Tibial nerve (tissue), 4 donors: Measurements from ENCODE around the gene RAB18. TPM values are rescaled to one million over a fixed set of nuclear protein-coding genes. Genes with fewer than 3 reads are reported as not detected.

Experiments
- DNase-seq, 2 donors: peaks; one replicate each; pipeline ENCODE4 v3.0.0-alpha.2; 2019; ENCODE audit warnings: low spot score in 2 of 2
- H3K27ac ChIP-seq, 4 donors: fragments of 200-600 bp; sonication (generic) in 3 of 4; one replicate each; pipeline ENCODE4 v1.5.1; 2017 to 2019; ENCODE audit warnings: mild to moderate bottlenecking in 1 of 4
- H3K27me3 ChIP-seq, 2 donors: fragments of 200-600 bp; sonication (generic) in 1 of 2; one replicate each; pipeline versions ENCODE4 v1.5.1 to v1.6.0; 2017 to 2019
- H3K36me3 ChIP-seq, 3 donors: fragments of 200-600 bp; sonication (generic); one replicate each; pipeline ENCODE4 v1.5.1; 2018 to 2019
- H3K4me1 ChIP-seq, 4 donors: fragments of 200-600 bp; sonication (generic) in 3 of 4; one replicate each; pipeline ENCODE4 v1.5.1; 2017 to 2019
- H3K4me3 ChIP-seq, 4 donors: fragments of 200-600 bp; sonication (generic) in 3 of 4; one replicate each; pipeline ENCODE4 v1.5.1; 2017 to 2019; ENCODE audit warnings: mild to moderate bottlenecking in 1 of 4, moderate library complexity in 1 of 4
- H3K9me3 ChIP-seq, 4 donors: fragments of 200-600 bp; sonication (generic) in 3 of 4; one replicate each; pipeline ENCODE4 v1.5.1; 2017 to 2019
- CTCF ChIP-seq, 5 experiments: fragments of 200-600 bp in 3 of 5; fragments of 450-650 bp in 2 of 5; sonication (generic) in 3 of 5; IDR thresholded peaks; one replicate each; pipeline ENCODE4 v1.5.1; 2016 to 2019; ENCODE audit warnings: antibody characterized with exemption in 5 of 5, mild to moderate bottlenecking in 3 of 5, moderate library complexity in 2 of 5
- EP300 ChIP-seq, 2 donors: sonication (generic); formaldehyde crosslinking; IDR thresholded peaks; one replicate each; pipeline ENCODE4 v1.6.1; 2017; ENCODE audit warnings: antibody characterized with exemption in 2 of 2, mild to moderate bottlenecking in 1 of 2
- POLR2A ChIP-seq, 2 donors: fragments of 450-650 bp; IDR thresholded peaks; one replicate each; pipeline ENCODE4 v1.6.1; 2017; ENCODE audit warnings: antibody characterized with exemption in 2 of 2, mild to moderate bottlenecking in 2 of 2, moderate library complexity in 2 of 2
- WGBS, 2 donors: methylation state at CpG; one replicate each; pipeline ENCODE4 v1.1.5; 2018; 5-methylcytosine and 5-hydroxymethylcytosine counted together
- total RNA-seq, 4 donors: library from RNA; depleted of rRNA; stranded (reverse); fragments of >200 nt; gene quantifications; one replicate each; pipeline ENCODE4 v1.1.0, GENCODE V29; 2016

Gene RAB18
- total RNA-seq, 4 donors from 2014 or later, result 20.7 to 33.3 (median 23.2) TPM

DNA sequence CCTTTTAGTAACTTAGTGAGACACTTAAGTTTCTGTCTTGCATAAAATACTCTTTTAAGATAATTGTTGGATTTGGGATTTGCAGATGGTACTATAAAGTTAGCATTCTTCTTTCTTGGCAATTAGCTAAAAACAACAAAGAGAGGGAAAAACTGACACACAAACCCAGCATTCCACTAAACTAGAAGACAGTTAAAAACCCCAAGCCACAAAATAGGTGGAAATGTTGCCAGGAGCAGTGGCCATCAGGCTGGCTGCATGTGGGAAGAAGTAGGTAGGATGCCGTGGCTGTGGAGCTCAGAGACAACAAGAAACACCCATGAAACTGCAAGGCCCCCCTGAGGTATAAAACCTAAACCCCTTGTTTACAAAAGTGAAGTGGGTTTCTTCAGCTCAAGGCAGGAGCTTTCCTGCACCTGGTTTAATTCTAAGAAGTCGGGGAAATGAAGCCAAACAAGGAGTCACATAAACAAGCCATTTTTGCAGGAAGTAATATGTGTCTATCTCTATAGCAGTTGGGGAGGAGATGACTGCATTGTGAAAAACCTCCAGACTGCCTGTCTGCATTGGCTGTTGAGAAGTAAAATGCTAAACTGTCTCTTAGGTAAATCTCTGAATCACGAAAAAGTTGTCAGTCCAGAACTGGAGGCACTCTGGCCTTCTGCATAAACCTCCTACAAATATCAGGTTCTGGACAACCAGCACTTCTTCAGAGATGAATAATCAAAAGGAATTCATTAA lies 9.5 kb downstream of the RAB18 start:
- DNase-seq, result no peak
- H3K4me3 ChIP-seq, result no peak overlapping the region
- peaks cover 0 to 30% (median 4%) of the 10 kb centered on the region in 4 donors for H3K4me1 ChIP-seq
- 44 to 51% methylated on average over 3 of the region's 3 CpGs for WGBS, 2 donors
- H3K36me3 ChIP-seq, result peaks cover 0 to 32% (median 3%) of the 10 kb centered on the region in 3 donors
- no peaks in the 10 kb centered on the region for H3K9me3 ChIP-seq
- TF ChIP-seq POLR2A (IDR thresholded peaks at IDR 0.05), result no peak
- TF ChIP-seq EP300 (IDR thresholded peaks at IDR 0.05), result no peak
- no peak overlapping the region for H3K27ac ChIP-seq
- H3K27me3 ChIP-seq, result no peaks in the 10 kb centered on the region

DNA sequence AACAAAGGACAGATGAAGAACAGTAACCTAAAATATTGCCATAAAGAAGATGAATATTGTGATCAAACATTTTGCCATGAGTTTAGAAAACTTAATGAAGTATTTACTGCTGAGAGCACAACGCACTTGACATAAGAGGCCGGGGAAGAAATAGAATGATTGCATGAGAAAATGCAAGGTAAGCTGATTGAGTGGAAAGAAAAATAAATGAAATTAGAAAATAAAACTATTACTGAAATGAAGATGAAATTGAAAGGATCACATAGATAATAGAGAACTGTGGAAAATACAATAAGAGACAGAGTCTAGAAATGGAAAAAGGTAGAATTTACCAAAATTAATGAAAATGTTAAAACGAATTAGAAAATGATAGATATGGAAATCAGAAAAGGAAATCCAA lies 10.1 kb downstream of the RAB18 start:
- WGBS, 2 donors, result 89 to 91% methylated on average over 3 of the region's 3 CpGs

GRCh38 chr10:27518261-27518660 lies 14.2 kb downstream of the RAB18 start:
- Histone ChIP-seq H3K4me3 (no peak overlapping the region), H3K4me1 (peaks cover 0 to 20% (median 7%) of the 10 kb centered on the region in 4 donors), H3K27me3 (no peaks in the 10 kb centered on the region), H3K27ac (no peak overlapping the region), H3K9me3 (no peaks in the 10 kb centered on the region), H3K36me3 (peaks cover 0 to 8% (median 0%) of the 10 kb centered on the region in 3 donors)
- DNase-seq, result no peak
- WGBS, 2 donors, result 88 to 99% methylated on average over 2 of the region's 2 CpGs
- TF ChIP-seq POLR2A (IDR thresholded peaks at IDR 0.05) (no peak), CTCF (IDR thresholded peaks at IDR 0.05) (no peak), EP300 (IDR thresholded peaks at IDR 0.05) (no peak)

More for the DNA sequence above, 10.1 kb downstream of the RAB18 start:
- Histone ChIP-seq H3K36me3 (peaks cover 0 to 32% (median 3%) of the 10 kb centered on the region in 3 donors), H3K4me1 (peaks cover 0 to 24% (median 4%) of the 10 kb centered on the region in 4 donors), H3K27ac (no peak overlapping the region), H3K4me3 (no peak overlapping the region), H3K9me3 (no peaks in the 10 kb centered on the region), H3K27me3 (no peaks in the 10 kb centered on the region)
- no peak for DNase-seq
- no peak for TF ChIP-seq POLR2A (IDR thresholded peaks at IDR 0.05)
- TF ChIP-seq EP300 (IDR thresholded peaks at IDR 0.05), result no peak
- no peak for TF ChIP-seq CTCF (IDR thresholded peaks at IDR 0.05)

DNA sequence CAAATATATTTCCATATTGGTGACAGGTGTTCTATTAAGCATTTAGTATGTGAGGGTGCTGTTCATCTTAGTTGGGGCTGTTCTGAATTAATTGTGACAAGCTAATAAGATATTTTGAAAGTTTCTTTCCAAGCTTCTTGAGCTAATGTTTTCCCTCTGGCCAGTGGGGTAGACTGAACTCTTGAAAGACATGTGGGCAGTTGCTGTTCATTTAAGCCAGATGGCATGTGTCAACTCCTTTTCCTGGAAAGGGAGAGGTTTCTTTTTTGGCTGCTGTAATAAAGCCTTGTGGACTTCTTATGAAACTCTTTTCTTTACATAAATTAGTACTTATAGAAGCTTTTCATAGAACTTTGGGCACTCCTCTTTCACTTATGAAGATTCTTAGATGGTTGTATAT lies 21.7 kb downstream of the RAB18 start:
- peaks cover 0 to 63% (median 8%) of the 10 kb centered on the region in 4 donors for H3K4me1 ChIP-seq
- H3K27me3 ChIP-seq, result no peaks in the 10 kb centered on the region
- TF ChIP-seq EP300 (IDR thresholded peaks at IDR 0.05) (no peak), CTCF (IDR thresholded peaks at IDR 0.05) (no peak), POLR2A (IDR thresholded peaks at IDR 0.05) (no peak)
- DNase-seq, result no peak
- H3K9me3 ChIP-seq, result no peaks in the 10 kb centered on the region
- H3K4me3 ChIP-seq, result no peak overlapping the region
- no peak overlapping the region for H3K27ac ChIP-seq
- H3K36me3 ChIP-seq, result no peaks in the 10 kb centered on the region

DNA sequence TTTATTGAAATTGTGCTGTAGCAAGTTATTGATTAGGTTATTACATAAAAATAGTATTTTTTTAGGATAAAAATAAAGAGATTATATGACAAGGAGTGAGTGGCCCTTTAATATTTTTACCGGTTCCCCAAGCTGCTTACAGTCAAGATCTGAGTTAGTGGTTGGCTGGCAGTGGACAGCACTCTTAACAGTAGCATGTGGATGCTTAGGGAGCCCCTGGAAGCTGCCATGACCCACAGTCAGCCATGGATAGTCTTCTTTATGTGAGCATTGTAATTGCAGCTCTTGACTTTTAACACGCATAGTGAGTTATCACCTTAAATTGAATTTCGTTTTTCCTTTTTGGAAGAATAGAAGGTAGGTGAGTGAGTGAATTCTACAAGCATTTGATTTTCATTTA lies 22.1 kb downstream of the RAB18 start:
- H3K4me1 ChIP-seq, result peaks cover 0 to 63% (median 8%) of the 10 kb centered on the region in 4 donors
- no peaks in the 10 kb centered on the region for H3K36me3 ChIP-seq
- no peaks in the 10 kb centered on the region for H3K27me3 ChIP-seq
- no peak for TF ChIP-seq POLR2A (IDR thresholded peaks at IDR 0.05)
- no peak for TF ChIP-seq CTCF (IDR thresholded peaks at IDR 0.05)
- TF ChIP-seq EP300 (IDR thresholded peaks at IDR 0.05), result no peak
- no peak overlapping the region for H3K4me3 ChIP-seq
- no peak overlapping the region for H3K27ac ChIP-seq
- H3K9me3 ChIP-seq, result no peaks in the 10 kb centered on the region
- DNase-seq, result no peak
- 88% methylated on average over 3 of the region's 3 CpGs for WGBS, 2 donors
